ENCODE data around the gene RAMAC. TPM values are rescaled to one million over a fixed set of nuclear protein-coding genes. Genes with fewer than 3 reads are reported as not detected.

Gene RAMAC
- total and polyA plus RNA-seq, 7 donors = 17.0 to 43.3 (median 21.8) TPM

DNA sequence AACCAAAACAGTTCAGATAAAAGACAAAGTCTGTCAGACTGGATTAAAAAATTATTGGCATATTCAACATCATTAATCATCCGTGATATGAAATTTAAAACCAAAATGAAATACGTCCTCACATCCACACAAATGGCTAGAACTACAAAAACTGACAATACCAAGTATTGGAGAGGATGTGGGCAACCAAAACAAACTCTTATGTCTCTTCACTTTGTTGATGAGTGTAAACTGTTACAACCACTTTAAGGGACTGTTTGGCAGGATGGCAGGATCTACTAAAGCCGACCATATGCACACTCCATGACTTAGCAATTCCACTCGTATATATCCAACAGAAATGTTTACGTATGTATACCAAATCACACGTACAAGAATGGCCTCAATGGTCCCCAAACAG, 50.2 kb downstream of the RAMAC start:
- peaks cover 3% of the 10 kb centered on the region for H3K9me3 ChIP-seq
- ATAC-seq = no peak
- H3K36me3 ChIP-seq (ENCODE audit: insufficient read depth in 1 of 2, low read depth in 1 of 2) = peaks cover 9 to 32% of the 10 kb centered on the region in 2 donors
- H3K27ac ChIP-seq = no peak overlapping the region
- no peak for DNase-seq
- H3K4me3 ChIP-seq = no peak overlapping the region
- TF ChIP-seq, protein P1, sequence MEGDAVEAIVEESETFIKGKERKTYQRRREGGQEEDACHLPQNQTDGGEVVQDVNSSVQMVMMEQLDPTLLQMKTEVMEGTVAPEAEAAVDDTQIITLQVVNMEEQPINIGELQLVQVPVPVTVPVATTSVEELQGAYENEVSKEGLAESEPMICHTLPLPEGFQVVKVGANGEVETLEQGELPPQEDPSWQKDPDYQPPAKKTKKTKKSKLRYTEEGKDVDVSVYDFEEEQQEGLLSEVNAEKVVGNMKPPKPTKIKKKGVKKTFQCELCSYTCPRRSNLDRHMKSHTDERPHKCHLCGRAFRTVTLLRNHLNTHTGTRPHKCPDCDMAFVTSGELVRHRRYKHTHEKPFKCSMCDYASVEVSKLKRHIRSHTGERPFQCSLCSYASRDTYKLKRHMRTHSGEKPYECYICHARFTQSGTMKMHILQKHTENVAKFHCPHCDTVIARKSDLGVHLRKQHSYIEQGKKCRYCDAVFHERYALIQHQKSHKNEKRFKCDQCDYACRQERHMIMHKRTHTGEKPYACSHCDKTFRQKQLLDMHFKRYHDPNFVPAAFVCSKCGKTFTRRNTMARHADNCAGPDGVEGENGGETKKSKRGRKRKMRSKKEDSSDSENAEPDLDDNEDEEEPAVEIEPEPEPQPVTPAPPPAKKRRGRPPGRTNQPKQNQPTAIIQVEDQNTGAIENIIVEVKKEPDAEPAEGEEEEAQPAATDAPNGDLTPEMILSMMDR (IDR thresholded peaks at IDR 0.05) = no peak
- H3K27me3 ChIP-seq (ENCODE audit: insufficient read depth in 3 of 3, low read length in 2 of 3) = no peaks in the 10 kb centered on the region
- intact Hi-C loops (cut with DNase I) = no loop called here
- H3K4me1 ChIP-seq = peaks cover 5% of the 10 kb centered on the region
- WGBS, 3 donors = 82 to 94% (median 82%) methylated on average over 6 of the region's 6 CpGs

DNA sequence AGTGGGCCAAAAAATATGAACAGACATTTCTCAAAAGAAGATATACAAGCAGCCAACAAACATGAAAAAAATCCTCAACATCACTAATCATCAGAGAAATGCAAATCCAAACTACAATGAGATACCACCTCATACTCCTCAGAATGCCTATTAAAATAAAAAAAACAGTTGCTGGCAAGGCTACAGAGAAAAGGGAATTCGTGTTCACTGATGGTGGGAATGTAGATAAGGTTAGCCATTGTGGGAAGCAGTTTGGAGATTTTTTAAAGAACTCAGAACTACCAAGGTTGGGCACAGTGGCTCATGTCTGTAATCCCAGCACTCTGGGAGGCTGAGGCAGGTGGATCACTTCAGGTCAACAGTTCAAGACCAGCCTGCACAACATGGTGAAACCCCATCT, 53.2 kb downstream of the RAMAC start:
- H3K27me3 ChIP-seq (ENCODE audit: insufficient read depth in 3 of 3, low read length in 2 of 3) = no peaks in the 10 kb centered on the region
- H3K9me3 ChIP-seq = peaks cover 3% of the 10 kb centered on the region
- DNase-seq (no peak), ATAC-seq (no peak)
- peaks cover 11 to 43% of the 10 kb centered on the region in 2 donors for H3K36me3 ChIP-seq (ENCODE audit: insufficient read depth in 1 of 2, low read depth in 1 of 2)
- intact Hi-C loops (cut with DNase I) = no loop called here
- H3K4me3 ChIP-seq = no peak overlapping the region
- peaks cover 7% of the 10 kb centered on the region for H3K4me1 ChIP-seq
- 17 to 47% (median 22%) methylated on average over 1 of the region's 1 CpG for WGBS, 3 donors
- H3K27ac ChIP-seq = no peak overlapping the region
- TF ChIP-seq, protein P1 (IDR thresholded peaks at IDR 0.05) = no peak

Other genes starting within 250 kb of the RAMAC start
- gene FSD2, start 180.1 kb upstream of the RAMAC start, total RNA-seq = 10 to 100 TPM; 10.3 to 65.3 (median 28.2) TPM
- gene FSD2, start 180.1 kb upstream of the RAMAC start, polyA plus RNA-seq = 10 to 100 TPM in 1 of 3 donors, 1 to 10 TPM in 1, under 1 TPM in 1; 0.51 to 32.2 (median 5.9) TPM
- gene WHAMM, start 176.6 kb upstream of the RAMAC start, total RNA-seq = 10 to 100 TPM; 14.7 to 30.8 (median 24.1) TPM
- 10 to 100 TPM in 2 of 3 donors, 1 to 10 TPM in 1; 9.9 to 25.8 (median 12.0) TPM for gene WHAMM, start 176.6 kb upstream of the RAMAC start, polyA plus RNA-seq
- gene HOMER2, start 33.5 kb upstream of the RAMAC start, total RNA-seq = 100 to 1,000 TPM in 2 of 4 donors, 10 to 100 TPM in 2; 53.9 to 119 (median 92.3) TPM
- gene HOMER2, start 33.5 kb upstream of the RAMAC start, polyA plus RNA-seq = 10 to 100 TPM; 27.2 to 38.3 (median 36.7) TPM
- 10 to 100 TPM in 3 of 4 donors, 1 to 10 TPM in 1; 6.3 to 11.4 (median 11.2) TPM for gene C15orf40, start 25.4 kb downstream of the RAMAC start, total RNA-seq
- gene C15orf40, start 25.4 kb downstream of the RAMAC start, polyA plus RNA-seq = 10 to 100 TPM; 11.3 to 16.2 (median 12.2) TPM
- 100 to 1,000 TPM; 133 to 193 (median 157) TPM for gene BTBD1, start 81.0 kb downstream of the RAMAC start, total RNA-seq
- 100 to 1,000 TPM in 1 of 3 donors, 10 to 100 TPM in 2; 93.5 to 170 (median 98.9) TPM for gene BTBD1, start 81.0 kb downstream of the RAMAC start, polyA plus RNA-seq
- 10 to 100 TPM in 3 of 4 donors, 1 to 10 TPM in 1; 9.2 to 23.4 (median 16.5) TPM for gene TM6SF1, start 121.4 kb downstream of the RAMAC start, total RNA-seq
- gene TM6SF1, start 121.4 kb downstream of the RAMAC start, polyA plus RNA-seq = 10 to 100 TPM; 10.7 to 17.5 (median 13.8) TPM
- 10 to 100 TPM in 1 of 4 donors, 1 to 10 TPM in 3; 4.8 to 10.4 (median 7.9) TPM for gene HDGFL3, start 221.6 kb downstream of the RAMAC start, total RNA-seq
- 1 to 10 TPM; 2.6 to 4.2 (median 3.0) TPM for gene HDGFL3, start 221.6 kb downstream of the RAMAC start, polyA plus RNA-seq

Measured in psoas muscle (tissue), 8 donors.